Gastrocnemius medialis (tissue), 4 donors: ENCODE data around the gene SLC2A14.

ENCODE experiments used
- CTCF ChIP-seq, 5 experiments: fragments of 450-650 bp in 3 of 5; fragments of 200-600 bp in 2 of 5; sonication (generic) in 2 of 5; IDR thresholded peaks in 4 of 5; conservative IDR thresholded peaks in 1 of 5; 1 replicate in 4 of 5; 2 replicates in 1 of 5; pipeline ENCODE4 v1.5.1; 2016 to 2019; ENCODE audit warnings: antibody characterized with exemption in 5 of 5, mild to moderate bottlenecking in 3 of 5, moderate library complexity in 3 of 5
- POLR2A ChIP-seq, 2 donors: fragments of 450-650 bp; IDR thresholded peaks; one replicate each; pipeline ENCODE4 v1.6.1; 2017; ENCODE audit warnings: antibody characterized with exemption in 2 of 2, mild to moderate bottlenecking in 2 of 2, moderate library complexity in 2 of 2

- TF ChIP-seq CTCF (IDR thresholded peaks at IDR 0.05 in 4 of 5, conservative IDR thresholded peaks at IDR 0.05 in 1 of 5) (no peak), POLR2A (IDR thresholded peaks at IDR 0.05) (no peak)
Measured at GRCh38 chr12:7869137-7869536, 3.6 kb downstream of the SLC2A14 start.
